Heart left ventricle (tissue), 16 donors: Measurements from ENCODE around the gene SLC25A22. TPM values are rescaled to one million over a fixed set of nuclear protein-coding genes. Genes with fewer than 3 reads are reported as not detected.

Source experiments
- ATAC-seq, 4 donors: fragments of 200-7000 bp; cut with Tn5 transposase; one replicate each; pipeline ENCODE4 v1.9.1; 2020 to 2022; ENCODE audit warnings: moderate library complexity in 4 of 4, mild to moderate bottlenecking in 3 of 4, moderate number of reproducible peaks in 1 of 4
- DNase-seq, 5 donors: peaks; one replicate each; pipeline ENCODE4 v3.0.0-alpha.2; 2020
- H3K27ac ChIP-seq, 12 donors: fragments of 200-600 bp; sonication (generic) in 4 of 12; one replicate each; pipeline versions ENCODE4 v1.5.0 to v1.8.0; 2016 to 2022; ENCODE audit warnings: mild to moderate bottlenecking in 2 of 12
- H3K27me3 ChIP-seq, 9 donors: fragments of 200-600 bp; sonication (generic) in 2 of 9; one replicate each; pipeline versions ENCODE4 v1.5.1 to v1.8.0; 2016 to 2022; ENCODE audit warnings: mild to moderate bottlenecking in 3 of 9
- H3K36me3 ChIP-seq, 9 donors: fragments of 200-600 bp; sonication (generic) in 2 of 9; one replicate each; pipeline versions ENCODE4 v1.5.0 to v1.8.0; 2018 to 2022; ENCODE audit warnings: mild to moderate bottlenecking in 2 of 9
- H3K4me1 ChIP-seq, 12 donors: fragments of 200-600 bp; sonication (generic) in 4 of 12; one replicate each; pipeline versions ENCODE4 v1.5.0 to v1.8.0; 2016 to 2022; ENCODE audit warnings: mild to moderate bottlenecking in 3 of 12
- H3K4me3 ChIP-seq, 12 donors: fragments of 200-600 bp; sonication (generic) in 4 of 12; one replicate each; pipeline versions ENCODE4 v1.5.0 to v1.8.0; 2017 to 2022; ENCODE audit warnings: mild to moderate bottlenecking in 9 of 12, moderate library complexity in 4 of 12
- H3K9me3 ChIP-seq, 12 donors: fragments of 200-600 bp; sonication (generic) in 4 of 12; one replicate each; pipeline versions ENCODE4 v1.5.0 to v1.8.0; 2016 to 2022; ENCODE audit warnings: mild to moderate bottlenecking in 1 of 12
- CTCF ChIP-seq, 12 donors: fragments of 200-600 bp; sonication (generic) in 4 of 12; IDR thresholded peaks; one replicate each; pipeline versions ENCODE4 v1.5.0 to v1.8.0; 2018 to 2022; ENCODE audit warnings: antibody characterized with exemption in 12 of 12, mild to moderate bottlenecking in 5 of 12
- POLR2A ChIP-seq, 2 donors: fragments of 450-650 bp; IDR thresholded peaks; one replicate each; pipeline ENCODE4 v1.6.1; 2017; ENCODE audit warnings: antibody characterized with exemption in 2 of 2, mild to moderate bottlenecking in 2 of 2, moderate library complexity in 2 of 2
- WGBS, 4 donors: extraction: QIAGEN DNeasy Blood & Tissue Kit in 2 of 4; methylation state at CpG; one replicate each; pipeline versions ENCODE4 v1.1.5 to v1.1.7; 2013 to 2018; 5-methylcytosine and 5-hydroxymethylcytosine counted together
- intact Hi-C, 10 donors: fragments of 100-400 bp; cut with DNase I; formaldehyde crosslinking; loops; one replicate each; pipeline versions ENCODE4 v1.11.1 to v1.14.2; 2022
- polyA plus RNA-seq, 2 donors: library from polyadenylated mRNA; stranded (reverse); fragments of 200-250 nt; gene quantifications; one replicate each; pipeline ENCODE4 v1.2.3, GENCODE V29; 2013
- total RNA-seq, 9 donors: library from RNA; depleted of rRNA in 2 of 9; stranded (reverse); fragments of >200 nt in 2 of 9; fragmentation: NEBNext Ultra II Directional in 3 of 9; extraction: Animal tissue kit (Norgen Biotek cat#: 25700) in 3 of 9; gene quantifications; one replicate each; pipeline versions ENCODE4 v1.1.0 to v1.2.4, GENCODE V29; 2016 to 2023
- donor health status: ischemic (EF 13 %, LVEDD 7.1; RV severe dilation, severe dysfunction).
- donor health status: healthy with polysubstance abuse.
- donor health status: DM: no; HTN: yes; CAD: no.
- donor health status: DM: no; HTN: no; CAD: no.
- donor health status: ischemic (EF 25% LVEDD 6.9; RV normal size, moderate dysfunction).
- donor health status: ischemic (EF 25% LVEDD 5.7; RV mildly dilated, moderate dysfunction).
- donor health status: healthy.
- donor health status: DM: yes; HTN: yes; CAD: no.
- donor health status: ischemic (EF 35%, LVEDD 5.7; RV mildly dilated, moderate dysfunction).
- donor health status: nonischemic (EF 11% LVEDD 7.7; RV severe dilation, severe dysfunction).
- donor health status: DM: yes; HTN: yes; CAD: no.
- donor health status: PGD.
- donor health status: ischemic (EF 29% LVEDD 5.4; RV normal size, mild dysfunction).
- donor health status: nonischemic (EF 23%, LVEDD 6.1; RV moderate dilation, normal function).

SLC25A22 gene
- total and polyA plus RNA-seq, 11 donors = 2.1 to 12.8 (median 4.4) TPM

- TF ChIP-seq POLR2A (IDR thresholded peaks at IDR 0.05) (no peak), CTCF (IDR thresholded peaks at IDR 0.05) (no peak)
- 94 to 98% (median 97%) methylated on average over 11 to 21 of the region's 21 CpGs for WGBS, 4 donors
- ATAC-seq (no peak), DNase-seq (no peak)
- intact Hi-C loops = loop anchor here in 1 of 10 donors (10.0 kb wide), 1 partner anchor 447 kb away; no protein-coding TSS in a partner anchor
- peaks cover 0 to 38% (median 9%) of the 10 kb centered on the region in 9 donors for H3K36me3 ChIP-seq
- H3K9me3 ChIP-seq = no peaks in the 10 kb centered on the region
- no peaks in the 10 kb centered on the region for H3K27me3 ChIP-seq
- no peak overlapping the region for H3K4me3 ChIP-seq
- H3K4me1 ChIP-seq = peaks cover 4 to 42% (median 24%) of the 10 kb centered on the region in 12 donors
- no peak overlapping the region for H3K27ac ChIP-seq
Observed at GRCh38 chr11:802018-802617, 4.0 kb upstream of the SLC25A22 start.

- TF ChIP-seq POLR2A (IDR thresholded peaks at IDR 0.05) (no peak), CTCF (IDR thresholded peaks at IDR 0.05) (no peak)
- Histone ChIP-seq H3K36me3 (peaks cover 0 to 38% (median 9%) of the 10 kb centered on the region in 9 donors), H3K4me3 (no peak overlapping the region), H3K27me3 (no peaks in the 10 kb centered on the region), H3K27ac (no peak overlapping the region), H3K4me1 (peaks cover 10 to 49% (median 33%) of the 10 kb centered on the region in 12 donors), H3K9me3 (no peaks in the 10 kb centered on the region)
- ATAC-seq (no peak), DNase-seq (no peak)
- WGBS, 4 donors = 91 to 95% (median 93%) methylated on average over 10 to 20 of the region's 20 CpGs
- intact Hi-C loops = loop anchor here in 1 of 10 donors (10.0 kb wide), 1 partner anchor 446 kb away; no protein-coding TSS in a partner anchor
Observed at GRCh38 chr11:801097-801780, 3.2 kb upstream of the SLC25A22 start.

GRCh38 chr11:800473-800872 lies 2.4 kb upstream of the SLC25A22 start:
- no peak overlapping the region for H3K4me3 ChIP-seq
- H3K36me3 ChIP-seq = peaks cover 0 to 38% (median 9%) of the 10 kb centered on the region in 9 donors
- ATAC-seq (no peak), DNase-seq (no peak)
- H3K27me3 ChIP-seq = no peaks in the 10 kb centered on the region
- no peak overlapping the region for H3K27ac ChIP-seq
- H3K4me1 ChIP-seq = peaks cover 10 to 49% (median 35%) of the 10 kb centered on the region in 12 donors
- no peaks in the 10 kb centered on the region for H3K9me3 ChIP-seq
- TF ChIP-seq POLR2A (IDR thresholded peaks at IDR 0.05) = no peak
- no peak for TF ChIP-seq CTCF (IDR thresholded peaks at IDR 0.05)
- intact Hi-C loops = loop anchor here in 1 of 10 donors (10.0 kb wide), 1 partner anchor 446 kb away; no protein-coding TSS in a partner anchor
- WGBS, 4 donors = 92 to 96% (median 96%) methylated on average over 18 to 30 of the region's 30 CpGs

GRCh38 chr11:799641-800316 lies 1.7 kb upstream of the SLC25A22 start:
- DNase-seq = no peak
- TF ChIP-seq CTCF (IDR thresholded peaks at IDR 0.05) (no peak), POLR2A (IDR thresholded peaks at IDR 0.05) (no peak)
- no peak for ATAC-seq
- intact Hi-C loops = loop anchor here in 2 of 10 donors (5.0 to 10.0 kb wide), 3 partner anchors 65 to 445 kb away; partner anchors contain the start of gene CHID1 (in 1 of the 2)
- H3K27me3 ChIP-seq = no peaks in the 10 kb centered on the region
- no peak overlapping the region for H3K27ac ChIP-seq
- H3K9me3 ChIP-seq = no peaks in the 10 kb centered on the region
- no peak overlapping the region for H3K4me3 ChIP-seq
- 94 to 97% (median 94%) methylated on average over 25 to 32 of the region's 32 CpGs for WGBS, 4 donors
- peaks cover 10 to 51% (median 35%) of the 10 kb centered on the region in 12 donors for H3K4me1 ChIP-seq
- H3K36me3 ChIP-seq = peaks cover 0 to 38% (median 9%) of the 10 kb centered on the region in 9 donors
